HG03378 (cell line): ENCODE results near the gene PDSS2.
A peak's percentile ranks its signal among the peaks of the same experiment; 100 is the strongest.
"Not testable (repeated sequence)": the region's sequence is repeated elsewhere in the genome, so short reads cannot be mapped to it uniquely, and the experiment has no call there.

Experiments
- ATAC-seq: cut with Tn5 transposase; IDR thresholded peaks from one replicate; pipeline ENCODE4 v1.9.1; 2021; ENCODE audit warnings: mild to moderate bottlenecking, moderate library complexity; ENCODE audit not compliant: unreplicated experiment

The PDSS2 gene

DNA sequence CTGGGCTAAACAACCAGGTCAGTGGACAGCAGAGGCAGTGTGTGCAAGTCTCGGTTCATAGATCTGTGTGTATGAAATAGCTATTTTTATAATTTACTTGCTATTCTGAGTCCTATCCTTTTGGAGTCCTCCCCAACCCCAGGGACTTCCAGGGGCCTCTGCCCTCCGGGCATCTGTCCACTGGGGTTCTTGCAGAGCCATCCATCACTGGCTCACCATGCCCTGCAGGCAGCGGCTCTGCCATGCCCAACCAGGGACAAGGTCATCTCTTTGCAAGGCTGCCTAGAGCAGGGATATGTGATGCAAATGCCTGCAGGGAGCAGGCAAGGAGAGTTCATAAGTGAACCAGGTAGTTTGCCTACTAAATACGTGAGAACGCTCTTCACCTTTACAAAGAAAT is 333.6 kb downstream of the PDSS2 start:
- ATAC-seq = no peak

DNA sequence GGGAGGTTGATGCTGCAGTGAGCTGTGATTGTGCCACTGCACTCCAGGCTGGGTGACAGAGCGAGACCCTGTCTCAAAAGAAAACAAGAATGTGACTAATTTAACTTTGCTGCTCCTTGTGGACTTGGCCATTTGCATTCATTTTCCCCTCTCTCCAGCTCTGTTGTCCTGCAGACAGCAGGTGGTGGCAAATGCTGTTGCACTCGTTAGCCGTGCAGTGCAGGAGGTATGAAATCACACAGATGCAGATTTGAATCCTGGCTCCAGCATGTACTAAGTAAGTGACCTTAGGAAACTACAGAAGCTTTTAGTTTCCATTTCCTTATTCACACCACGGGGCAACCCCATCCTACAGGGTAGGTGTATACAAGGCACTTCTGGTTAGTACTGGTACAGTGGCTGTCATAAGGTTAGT is 334.4 kb downstream of the PDSS2 start:
- peak; percentile 81 for ATAC-seq

DNA sequence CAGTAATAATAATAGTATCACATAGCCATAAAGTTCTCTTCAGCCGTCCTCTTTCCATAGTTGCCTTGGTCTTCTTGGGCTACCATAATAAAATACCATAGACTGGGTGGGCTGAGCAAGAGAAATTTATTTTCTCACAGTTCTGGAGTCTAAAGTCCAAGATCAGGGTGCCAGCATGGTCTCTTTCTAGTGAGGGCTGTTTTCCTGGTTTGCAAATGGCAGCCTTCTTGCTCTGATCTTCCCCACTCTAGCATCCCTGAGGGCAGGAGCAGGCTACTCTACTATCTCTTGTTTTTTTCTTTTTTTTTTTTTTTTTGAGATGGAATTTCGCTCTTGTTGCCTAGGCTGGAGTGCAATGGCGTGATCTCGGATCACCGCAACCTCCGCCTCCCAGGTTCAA is 335.9 kb downstream of the PDSS2 start:
- ATAC-seq = no peak

DNA sequence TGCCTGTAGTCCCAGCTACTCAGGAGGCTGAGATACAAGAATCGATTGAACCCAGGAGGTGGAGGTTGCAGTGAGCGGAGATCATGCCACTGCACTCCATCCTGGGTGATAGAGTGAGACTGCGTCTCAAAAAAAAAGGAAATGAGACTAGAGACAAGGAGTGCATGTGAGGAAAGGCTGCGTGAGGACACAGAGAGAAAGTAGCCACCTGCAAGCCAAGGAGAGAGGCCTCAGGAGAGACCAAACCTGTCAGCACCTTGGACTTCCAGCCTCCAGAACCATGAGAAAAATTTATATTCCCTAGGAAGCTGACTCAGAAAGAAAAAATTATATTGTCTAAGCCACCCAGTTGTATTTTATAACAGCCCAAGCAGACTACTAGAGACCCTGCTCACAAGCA is 336.6 kb downstream of the PDSS2 start:
- no peak for ATAC-seq

DNA sequence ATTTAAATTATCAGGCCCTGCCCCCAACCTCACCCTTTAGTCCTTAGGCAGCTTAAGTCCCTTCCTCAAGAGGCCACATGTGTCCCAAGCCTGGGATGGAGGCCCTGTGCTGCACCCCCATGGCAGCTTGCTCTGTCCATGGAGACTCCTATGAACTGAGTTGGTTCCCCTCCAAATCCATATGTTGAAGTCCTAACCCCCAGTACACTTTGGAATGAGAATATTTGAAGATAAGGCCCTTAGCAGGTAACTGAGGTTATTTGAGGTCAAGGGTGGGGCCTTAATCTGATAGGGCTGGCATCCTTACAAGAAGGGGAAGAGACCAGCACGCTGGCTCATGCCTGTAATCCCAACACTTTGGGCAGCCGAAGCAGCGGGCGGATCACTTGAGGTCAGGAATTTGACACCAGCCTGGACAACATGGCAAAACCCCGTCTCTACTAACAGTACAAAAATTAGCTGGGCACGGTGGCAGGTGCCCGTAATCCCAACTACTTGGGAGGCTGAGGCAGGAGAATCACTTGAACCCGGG is 337.3 kb downstream of the PDSS2 start:
- no peak for ATAC-seq

DNA sequence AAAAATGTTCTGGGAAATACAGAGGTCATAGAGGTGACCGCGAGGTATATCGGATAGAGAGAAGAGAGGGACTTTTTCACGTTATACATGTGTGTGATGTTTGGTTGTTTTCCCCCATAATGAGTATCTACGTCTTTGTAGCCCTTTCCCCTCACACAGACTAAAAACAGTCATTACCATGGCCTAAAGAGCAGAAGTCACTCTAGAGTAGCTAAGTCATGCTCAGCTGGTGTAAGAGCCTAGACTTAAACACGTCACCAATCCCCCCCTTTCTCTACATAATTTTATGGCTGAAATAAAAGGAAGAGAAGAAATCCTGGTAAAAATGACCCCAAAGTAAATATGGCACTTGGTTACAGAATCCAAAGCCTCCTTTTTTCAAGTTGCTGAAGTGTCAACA is 338.1 kb downstream of the PDSS2 start:
- ATAC-seq = no peak

DNA sequence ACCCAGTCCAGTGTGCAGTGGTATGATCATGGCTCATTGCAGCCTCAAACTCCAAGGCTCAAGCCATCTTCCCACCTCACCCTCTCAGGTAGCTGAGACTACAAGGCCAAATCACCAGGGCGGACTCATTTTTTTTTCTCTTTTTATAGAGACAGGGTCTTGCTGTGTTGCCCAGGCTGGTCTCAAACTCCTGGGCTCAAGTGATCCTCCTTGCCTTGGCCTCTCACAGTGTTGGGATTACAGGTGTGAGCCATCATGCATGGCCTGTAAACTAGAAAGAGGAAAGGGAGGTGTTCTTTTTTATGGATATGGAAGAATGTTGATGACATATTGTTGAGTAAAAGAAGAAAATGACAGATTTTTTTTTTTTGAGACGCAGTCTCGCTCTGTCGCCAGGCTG is 339.0 kb downstream of the PDSS2 start:
- ATAC-seq = no peak

DNA sequence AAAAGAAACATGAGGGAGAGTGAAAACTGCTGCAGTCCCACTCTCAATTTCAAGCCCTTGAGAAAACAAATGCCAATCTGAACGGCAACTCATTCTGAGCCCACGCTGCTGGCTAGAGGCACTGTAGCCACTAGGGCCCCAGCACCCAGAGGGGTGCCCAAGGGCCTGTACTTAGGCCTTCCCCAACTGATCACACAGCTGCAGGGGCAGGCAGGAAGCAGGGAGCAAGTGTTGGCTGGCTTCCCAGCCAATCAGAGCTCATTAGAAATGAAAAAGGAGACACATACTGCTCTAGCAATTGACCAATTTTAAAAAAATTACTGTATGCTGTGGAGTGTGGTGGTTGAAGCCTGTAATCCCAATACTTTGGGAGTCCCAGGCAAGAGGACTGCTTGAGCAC is 340.4 kb downstream of the PDSS2 start:
- no peak for ATAC-seq

DNA sequence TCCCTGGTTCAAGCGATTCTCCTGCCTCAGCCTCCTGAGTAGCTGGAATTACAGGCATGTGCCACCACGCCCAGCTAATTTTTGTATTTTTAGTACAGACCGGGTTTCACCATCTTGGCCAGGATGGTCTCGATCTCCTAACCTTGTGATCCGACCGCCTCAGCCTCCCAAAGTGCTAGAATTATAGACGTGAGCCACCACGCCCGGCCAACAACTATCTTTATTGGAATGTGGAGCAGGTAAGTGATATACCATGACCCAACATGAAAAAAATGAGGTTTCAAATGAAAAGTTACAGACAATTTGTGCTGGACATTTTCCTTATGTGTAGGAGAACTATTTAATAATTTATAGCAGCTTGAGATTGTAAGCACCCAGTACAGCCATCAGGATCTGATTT is 340.8 kb downstream of the PDSS2 start:
- not testable (repeated sequence) for ATAC-seq

DNA sequence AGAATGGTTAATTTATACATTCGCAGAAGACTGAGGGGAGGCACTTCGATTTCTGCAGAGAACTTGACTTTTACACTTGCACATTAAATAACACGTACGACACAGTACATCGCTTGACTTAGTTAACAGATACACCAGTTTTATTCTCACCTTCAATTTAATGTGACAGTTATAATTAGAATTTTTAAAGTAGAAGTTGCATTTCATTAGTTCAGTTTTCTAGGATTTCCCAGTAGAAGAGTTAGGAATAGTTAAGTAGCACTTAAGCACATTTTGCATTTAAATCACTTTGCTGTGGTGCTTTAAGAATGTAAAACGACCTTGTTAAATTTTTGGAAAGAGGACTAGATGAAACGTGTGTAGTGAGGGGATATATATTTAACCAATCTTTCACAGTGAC is 342.4 kb downstream of the PDSS2 start:
- no peak for ATAC-seq

DNA sequence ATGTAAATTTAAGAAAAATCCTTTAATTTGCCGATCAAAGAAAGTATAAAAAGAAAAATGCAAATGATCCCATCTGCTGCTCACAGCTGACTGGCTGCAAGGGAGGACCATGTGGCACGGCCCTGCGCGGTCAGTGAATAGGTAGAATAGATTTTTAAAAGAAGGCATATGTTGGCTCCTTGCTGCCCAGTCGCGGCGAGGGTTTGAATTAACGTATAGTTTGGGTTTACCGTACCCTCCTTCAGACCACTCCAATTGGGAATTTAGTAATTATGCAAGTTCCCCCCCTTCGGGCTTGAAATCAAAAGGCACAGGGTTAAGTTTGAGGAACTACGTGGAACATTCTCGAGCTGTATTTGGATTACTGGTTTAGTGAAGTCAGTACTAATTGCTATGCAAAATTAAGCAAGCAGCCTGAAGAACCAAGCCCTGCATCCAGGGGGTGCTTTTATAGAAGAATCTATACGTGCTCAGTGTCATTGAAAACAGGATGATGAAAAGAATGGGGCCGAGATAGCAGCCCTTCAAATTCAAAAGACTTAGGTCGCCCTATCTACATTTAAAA is 343.0 kb downstream of the PDSS2 start:
- ATAC-seq = peak; percentile 38

DNA sequence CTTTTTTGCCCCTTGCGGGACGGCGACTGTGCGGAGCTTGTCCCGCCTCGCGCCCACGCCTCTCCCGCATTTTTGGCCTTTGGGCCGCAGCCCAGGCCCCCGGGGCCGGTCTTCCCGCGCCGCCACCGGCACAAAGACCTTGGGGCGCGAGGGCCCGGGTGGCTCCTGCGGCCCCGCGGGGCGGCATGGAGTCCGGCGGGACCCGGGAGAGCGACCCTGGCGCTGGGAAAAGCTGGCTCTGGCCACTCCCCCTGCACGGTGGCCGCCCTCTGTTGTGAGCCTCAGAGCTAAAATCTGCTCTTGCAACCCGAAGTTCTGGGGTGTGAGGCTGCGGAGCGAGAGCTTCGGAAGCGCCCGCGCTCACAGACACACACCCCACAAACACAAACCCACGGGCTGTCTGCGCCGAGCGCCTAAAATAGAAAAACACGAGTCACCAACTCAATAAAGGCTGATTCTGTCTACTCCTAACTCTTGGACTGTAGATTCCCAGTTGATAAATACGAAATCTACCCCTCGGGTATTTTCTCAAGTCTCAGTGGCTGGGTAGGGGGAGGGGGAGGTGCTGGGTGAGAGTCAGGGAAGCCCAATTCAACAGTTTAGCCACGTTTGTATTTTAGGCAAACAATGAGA is 343.6 kb downstream of the PDSS2 start:
- peak; percentile 8 for ATAC-seq

DNA sequence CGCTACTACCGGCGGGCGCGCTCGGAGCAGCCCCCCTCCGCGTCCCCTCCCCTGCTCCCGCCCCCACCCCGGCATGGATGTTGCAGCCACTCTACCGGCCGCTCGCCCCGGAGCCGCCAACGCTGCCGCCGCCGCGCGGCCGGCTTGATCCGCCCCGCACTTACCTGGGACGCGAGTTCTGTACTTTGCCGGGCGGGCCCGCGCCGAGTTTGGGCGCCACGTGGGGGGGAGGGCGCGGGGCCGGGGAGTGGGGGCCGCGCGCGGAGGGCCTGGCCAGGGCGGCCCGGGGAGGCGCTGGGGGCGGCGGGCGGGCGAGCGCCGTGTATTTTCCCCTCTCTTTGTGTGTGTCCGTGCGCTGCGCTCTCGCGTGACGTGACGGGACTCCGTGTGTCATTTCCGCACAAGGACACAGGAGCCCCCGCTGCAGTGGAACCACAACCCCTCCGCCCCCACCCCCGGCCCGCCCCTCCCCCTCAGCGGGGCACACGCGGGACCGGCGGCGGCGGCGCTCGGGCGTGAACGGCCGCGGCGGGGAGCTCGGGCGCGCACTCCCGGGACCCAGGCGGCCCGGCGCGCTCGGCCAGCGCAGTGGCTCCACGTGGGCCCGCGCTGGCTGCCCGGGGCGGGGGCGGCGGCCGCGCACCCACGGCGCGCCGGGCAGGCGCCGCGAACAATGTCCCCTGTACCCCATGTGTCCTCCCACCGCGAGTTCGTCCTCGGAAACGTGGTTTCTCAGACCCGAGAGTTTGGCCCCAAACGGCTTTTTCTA is 344.3 kb downstream of the PDSS2 start, which contains the start of gene BEND3:
TSS of gene BEND3 (minus strand) at position 590 of the 769 bp plus-strand sequence. CDS start 16,230 bp downstream, outside the sequence.
- no peak for ATAC-seq

DNA sequence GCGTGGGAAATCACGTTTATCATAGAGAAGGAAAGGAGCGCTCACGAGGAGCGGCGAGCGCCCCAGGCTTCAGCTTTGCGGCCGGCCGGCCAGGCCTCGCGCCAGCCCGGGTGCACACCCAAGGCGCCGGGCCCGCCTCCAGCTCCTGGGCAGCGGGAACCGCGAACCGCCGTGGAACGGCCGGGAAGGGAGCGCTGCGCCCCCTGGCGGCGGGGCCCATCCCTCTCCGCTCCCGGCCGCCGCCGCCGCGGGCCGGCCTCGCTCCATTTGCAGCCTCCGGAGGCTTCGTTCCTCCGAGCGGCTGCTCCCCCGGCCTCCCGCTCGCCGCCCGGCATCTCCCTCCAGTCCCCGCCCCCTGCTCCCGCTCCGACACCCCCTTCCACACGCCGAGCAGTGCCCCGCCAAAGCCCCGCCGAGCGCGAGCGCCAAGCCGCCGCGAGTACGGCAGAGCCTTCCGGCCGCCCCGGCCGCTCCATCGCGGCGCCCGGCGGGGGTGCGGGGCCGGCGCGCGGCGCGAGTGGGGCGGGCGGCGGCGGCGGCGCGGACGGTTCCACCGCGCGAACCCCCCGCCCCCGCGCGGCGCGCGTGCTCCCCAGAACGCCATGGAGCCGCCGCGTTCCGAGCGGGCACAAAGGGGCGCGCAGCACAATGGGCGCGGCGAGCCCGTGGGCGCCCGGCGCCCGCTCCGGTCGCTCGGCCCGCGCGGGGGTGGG is 345.0 kb downstream of the PDSS2 start:
- peak; percentile 50 for ATAC-seq

DNA sequence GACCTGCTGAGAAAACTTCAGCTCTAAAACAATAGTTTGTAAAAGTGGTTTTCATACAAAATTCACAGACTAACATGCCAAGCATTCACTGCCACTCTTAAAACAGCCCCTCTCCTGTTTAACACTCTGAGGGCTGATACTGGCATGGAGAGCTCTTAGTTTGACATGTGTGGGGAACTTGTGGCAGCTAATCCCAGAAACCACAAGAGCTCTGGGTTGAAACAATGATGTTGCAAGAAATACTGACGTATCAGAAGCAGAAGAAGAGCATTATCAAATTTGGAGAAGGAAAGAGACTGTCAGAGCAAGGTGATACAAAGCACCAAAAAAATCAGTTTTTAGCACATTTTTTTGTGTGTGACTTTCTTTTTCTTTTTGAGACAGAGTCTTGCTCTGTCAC is 349.2 kb downstream of the PDSS2 start:
- ATAC-seq = no peak

DNA sequence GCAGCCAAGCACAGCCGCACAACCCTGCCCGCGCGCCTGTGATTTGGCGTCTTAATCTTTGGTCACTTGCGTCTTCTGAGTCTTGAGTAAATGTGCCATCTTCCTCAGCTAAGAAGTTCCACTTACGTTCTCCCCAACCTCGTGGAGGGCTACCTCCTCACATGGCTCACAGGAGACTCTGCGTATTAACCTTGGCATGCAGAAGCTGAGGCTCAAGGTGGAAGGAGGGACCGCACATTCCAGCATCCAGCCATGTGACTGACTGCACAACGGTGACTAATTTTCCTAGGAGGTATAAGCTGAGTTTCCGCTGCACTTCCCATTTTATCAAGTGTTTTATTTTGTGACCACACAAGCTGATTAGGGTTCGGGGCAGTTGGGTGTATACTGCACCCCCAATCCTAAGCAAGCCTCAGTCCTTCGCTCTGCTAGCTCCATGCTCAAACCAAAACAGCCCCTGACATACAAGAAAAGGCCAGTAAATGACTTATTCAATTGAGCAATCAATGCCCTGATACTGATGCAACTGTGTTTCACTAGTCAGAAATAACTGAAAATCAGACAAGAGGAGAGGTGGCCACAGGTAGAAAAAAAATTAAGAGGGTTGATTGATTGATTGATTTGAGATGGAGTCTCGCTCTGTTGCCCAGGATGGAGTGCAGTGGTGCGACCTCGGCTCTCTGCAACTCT is 351.0 kb downstream of the PDSS2 start:
- no peak for ATAC-seq

DNA sequence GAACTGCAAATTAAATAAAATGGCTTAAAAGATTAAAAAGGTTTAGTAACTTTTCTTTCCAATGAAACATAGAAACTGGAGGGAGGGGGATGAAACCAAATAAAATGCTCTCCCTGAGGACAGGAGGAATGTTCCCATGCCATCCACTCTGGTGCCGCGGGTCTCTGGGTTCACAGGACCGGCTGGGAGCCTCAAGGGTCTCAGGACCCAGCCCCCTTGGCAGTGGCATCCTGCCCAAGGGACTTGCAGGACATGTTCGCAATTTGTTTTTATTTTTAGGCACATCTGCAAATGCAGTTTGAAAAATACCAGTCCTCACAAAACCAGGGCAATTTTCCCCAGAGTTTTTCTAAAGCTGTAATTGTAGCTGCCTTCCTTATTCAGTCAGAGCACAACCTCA is 351.6 kb downstream of the PDSS2 start:
- no peak for ATAC-seq

DNA sequence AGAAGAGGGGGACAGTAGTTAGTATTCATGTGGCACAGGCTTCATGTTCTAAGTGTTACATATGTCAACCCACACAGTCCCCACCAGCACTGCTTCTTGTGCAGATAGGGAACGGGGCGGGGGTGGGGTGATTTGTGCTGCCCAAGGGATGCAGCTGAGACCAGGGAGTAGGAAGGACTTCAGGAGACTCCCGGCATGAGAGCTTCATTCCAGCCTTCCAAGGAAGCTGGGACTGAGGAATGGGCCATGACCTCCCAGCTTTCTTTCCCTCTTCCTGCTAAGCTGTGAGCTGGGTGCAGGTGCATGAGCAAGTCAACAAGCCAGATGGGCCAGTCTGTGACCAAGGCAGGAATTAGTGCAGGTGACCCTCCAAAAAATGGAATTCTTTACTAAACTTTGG is 353.2 kb downstream of the PDSS2 start:
- ATAC-seq = no peak

DNA sequence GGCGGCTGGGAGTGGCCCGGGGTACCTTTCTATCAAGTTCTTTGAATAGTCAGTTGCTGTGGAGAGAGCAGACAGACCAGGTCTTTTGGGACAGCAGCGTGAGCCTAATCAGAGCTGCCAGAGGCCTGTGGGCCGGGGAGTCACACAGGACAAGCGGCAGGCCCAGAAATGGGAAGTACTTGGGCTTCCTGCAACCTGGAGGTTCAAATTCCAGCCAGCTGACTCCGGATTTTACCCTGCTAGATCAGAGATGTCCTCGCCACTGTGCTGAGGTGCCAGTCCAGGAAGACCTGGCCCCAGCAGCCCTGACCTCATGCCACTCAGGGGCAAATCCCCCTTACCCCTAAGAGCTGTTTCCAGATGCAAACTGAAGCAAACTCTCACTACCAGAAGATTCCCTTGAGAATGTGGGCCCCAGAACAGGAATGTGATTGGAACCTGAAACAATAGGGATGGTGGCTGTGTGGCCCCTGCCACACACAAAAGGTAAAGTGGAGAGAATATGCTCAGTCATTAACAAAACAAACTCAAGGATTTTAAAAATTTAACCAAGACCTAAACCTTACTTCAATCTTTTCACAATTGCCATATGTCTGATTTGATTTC is 353.8 kb downstream of the PDSS2 start:
- no peak for ATAC-seq

DNA sequence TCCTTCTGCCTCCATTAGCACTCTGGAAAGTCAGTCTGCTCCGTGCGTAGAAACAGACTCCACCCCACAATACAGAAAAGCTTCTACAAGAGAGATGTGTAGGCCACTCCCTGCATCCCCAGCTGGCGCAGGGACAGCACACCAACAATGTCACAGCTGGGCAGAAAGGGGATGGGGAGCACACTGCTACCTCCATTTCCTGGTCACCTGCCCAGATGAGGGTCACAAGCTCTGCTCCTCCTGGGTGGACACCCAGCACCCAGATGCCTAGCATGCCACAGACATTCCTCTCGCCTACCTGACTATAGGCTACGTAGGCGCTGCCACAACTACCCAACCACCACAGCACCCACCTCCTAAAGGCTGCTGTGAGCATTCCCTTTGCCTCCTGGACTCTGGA is 356.3 kb downstream of the PDSS2 start:
- ATAC-seq = no peak
